ENCODE measurements around the gene PKP4.
"Not testable (repeated sequence)": the region's sequence is repeated elsewhere in the genome, so short reads cannot be mapped to it uniquely, and the experiment has no call there.

PKP4 gene

GRCh38 chr2:158458617-158458920, 1.8 kb downstream of the PKP4 start:
- no peak for TF ChIP-seq CTCF (IDR thresholded peaks at IDR 0.05; ENCODE audit: insufficient read depth, low read depth, low read length, missing control alignments)
- peak overlapping the region; percentile 79 for H3K4me3 ChIP-seq (ENCODE audit: low read length)
- no peak for DNase-seq (ENCODE audit: low read depth)

- DNase-seq (ENCODE audit: low read depth): peak; percentile 29
- peak overlapping the region; percentile 79 for H3K4me3 ChIP-seq (ENCODE audit: low read length)
- TF ChIP-seq CTCF (IDR thresholded peaks at IDR 0.05; ENCODE audit: insufficient read depth, low read depth, low read length, missing control alignments): no peak
Observed at GRCh38 chr2:158459161-158460003, 2.6 kb downstream of the PKP4 start.

- H3K4me3 ChIP-seq (ENCODE audit: low read length): no peak overlapping the region
- TF ChIP-seq CTCF (IDR thresholded peaks at IDR 0.05; ENCODE audit: insufficient read depth, low read depth, low read length, missing control alignments): peak; percentile 32
- DNase-seq (ENCODE audit: low read depth): peak; percentile 28
Observed at GRCh38 chr2:158460632-158461297, 4.0 kb downstream of the PKP4 start.

- H3K4me3 ChIP-seq (ENCODE audit: low read length): no peak overlapping the region
- DNase-seq (ENCODE audit: low read depth): no peak
- no peak for TF ChIP-seq CTCF (IDR thresholded peaks at IDR 0.05; ENCODE audit: insufficient read depth, low read depth, low read length, missing control alignments)
Observed at GRCh38 chr2:158463496-158464095, 6.8 kb downstream of the PKP4 start.

- H3K4me3 ChIP-seq (ENCODE audit: low read length): no peak overlapping the region
- TF ChIP-seq CTCF (IDR thresholded peaks at IDR 0.05; ENCODE audit: insufficient read depth, low read depth, low read length, missing control alignments): peak; percentile 47
- no peak for DNase-seq (ENCODE audit: low read depth)
Observed at GRCh38 chr2:158464426-158465281, 7.9 kb downstream of the PKP4 start.

- no peak for DNase-seq (ENCODE audit: low read depth)
- no peak for TF ChIP-seq CTCF (IDR thresholded peaks at IDR 0.05; ENCODE audit: insufficient read depth, low read depth, low read length, missing control alignments)
- no peak overlapping the region for H3K4me3 ChIP-seq (ENCODE audit: low read length)
Observed at GRCh38 chr2:158467248-158467647, 10.5 kb downstream of the PKP4 start.

- not testable (repeated sequence) for H3K4me3 ChIP-seq (ENCODE audit: low read length); DNase-seq (ENCODE audit: low read depth)
Observed at GRCh38 chr2:158472829-158473228, 16.1 kb downstream of the PKP4 start.

GRCh38 chr2:158473300-158473699, 16.5 kb downstream of the PKP4 start:
- not testable (repeated sequence) for H3K4me3 ChIP-seq (ENCODE audit: low read length); DNase-seq (ENCODE audit: low read depth)

All from epithelial cell of esophagus (primary cell).